ENCODE results near the gene ATP6V0A1. TPM values are rescaled to one million over a fixed set of nuclear protein-coding genes. Genes with fewer than 3 reads are reported as not detected.
"Not testable (repeated sequence)": the region's sequence is repeated elsewhere in the genome, so short reads cannot be mapped to it uniquely, and the experiment has no call there.

The ATP6V0A1 gene
- total and polyA plus RNA-seq, 4 donors: 44.4 to 203 (median 74.5) TPM

DNA sequence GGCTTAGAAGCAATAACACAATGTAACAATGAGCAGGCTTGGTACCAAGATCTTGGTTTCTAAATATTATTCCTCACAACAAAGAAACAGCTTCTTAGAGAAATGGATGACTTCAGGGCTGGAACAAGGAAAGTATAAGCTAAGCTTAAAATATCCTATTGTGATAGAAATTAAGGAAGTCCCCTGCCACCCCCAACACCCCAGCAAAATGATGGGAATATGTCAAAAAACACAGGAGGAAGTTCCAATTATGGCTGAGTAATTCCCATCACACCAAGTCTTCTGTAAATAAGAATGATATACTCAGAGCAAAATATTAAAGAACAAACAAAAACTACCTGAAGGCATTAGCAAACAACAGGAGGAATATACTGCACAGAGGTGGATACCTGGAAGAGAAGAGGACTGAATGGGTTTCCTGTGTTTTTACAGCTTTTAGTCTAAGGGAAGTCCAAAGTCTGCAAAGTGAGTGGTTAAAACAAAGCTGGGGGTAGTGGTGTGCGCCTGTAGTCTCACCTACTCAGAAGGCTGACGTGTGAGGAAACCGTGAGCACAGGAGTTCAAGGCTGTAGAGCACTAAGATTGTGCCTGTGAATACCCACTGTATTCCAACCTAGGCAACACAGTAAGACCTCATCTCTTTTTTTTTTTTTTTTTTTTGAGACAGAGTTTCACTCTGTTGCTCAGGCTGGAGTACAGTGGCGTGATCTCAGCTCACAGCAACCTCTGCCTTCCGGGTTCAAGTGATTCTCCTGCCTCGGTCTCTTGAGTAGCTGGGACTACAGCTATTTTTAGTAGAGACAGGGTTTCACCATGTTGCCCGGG lies 17.1 kb upstream of the ATP6V0A1 start:
- ATAC-seq (ENCODE audit: insufficient read depth, low FRiP score) (no peak), DNase-seq (no peak)
- Histone ChIP-seq H3K4me3 (no peak overlapping the region), H3K27ac (ENCODE audit: low read depth in 1 of 2, low read length in 1 of 2) (no peak overlapping the region), H3K9ac (ENCODE audit: insufficient read depth in 1 of 2, low read length in 2 of 2) (no peak overlapping the region), H3K9me3 (ENCODE audit: control insufficient read depth in 4 of 4, insufficient read depth in 3 of 4, low read length in 3 of 4) (no peaks in the 10 kb centered on the region), H3K27me3 (ENCODE audit: control insufficient read depth in 3 of 3, insufficient read depth in 3 of 3, low read length in 2 of 3) (no peaks in the 10 kb centered on the region), H3K4me1 (ENCODE audit: control insufficient read depth in 5 of 5, insufficient read depth in 5 of 5, low read length in 5 of 5) (no peaks in the 10 kb centered on the region), H3K36me3 (ENCODE audit: control insufficient read depth in 4 of 4, insufficient read depth in 4 of 4, low read length in 4 of 4) (no peaks in the 10 kb centered on the region)
- WGBS, 2 donors: 54 to 79% methylated on average over 7 of the region's 7 CpGs
- TF ChIP-seq, protein P1, sequence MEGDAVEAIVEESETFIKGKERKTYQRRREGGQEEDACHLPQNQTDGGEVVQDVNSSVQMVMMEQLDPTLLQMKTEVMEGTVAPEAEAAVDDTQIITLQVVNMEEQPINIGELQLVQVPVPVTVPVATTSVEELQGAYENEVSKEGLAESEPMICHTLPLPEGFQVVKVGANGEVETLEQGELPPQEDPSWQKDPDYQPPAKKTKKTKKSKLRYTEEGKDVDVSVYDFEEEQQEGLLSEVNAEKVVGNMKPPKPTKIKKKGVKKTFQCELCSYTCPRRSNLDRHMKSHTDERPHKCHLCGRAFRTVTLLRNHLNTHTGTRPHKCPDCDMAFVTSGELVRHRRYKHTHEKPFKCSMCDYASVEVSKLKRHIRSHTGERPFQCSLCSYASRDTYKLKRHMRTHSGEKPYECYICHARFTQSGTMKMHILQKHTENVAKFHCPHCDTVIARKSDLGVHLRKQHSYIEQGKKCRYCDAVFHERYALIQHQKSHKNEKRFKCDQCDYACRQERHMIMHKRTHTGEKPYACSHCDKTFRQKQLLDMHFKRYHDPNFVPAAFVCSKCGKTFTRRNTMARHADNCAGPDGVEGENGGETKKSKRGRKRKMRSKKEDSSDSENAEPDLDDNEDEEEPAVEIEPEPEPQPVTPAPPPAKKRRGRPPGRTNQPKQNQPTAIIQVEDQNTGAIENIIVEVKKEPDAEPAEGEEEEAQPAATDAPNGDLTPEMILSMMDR (IDR thresholded peaks at IDR 0.05; ENCODE audit: control extremely low read depth, extremely low read depth): no peak

DNA sequence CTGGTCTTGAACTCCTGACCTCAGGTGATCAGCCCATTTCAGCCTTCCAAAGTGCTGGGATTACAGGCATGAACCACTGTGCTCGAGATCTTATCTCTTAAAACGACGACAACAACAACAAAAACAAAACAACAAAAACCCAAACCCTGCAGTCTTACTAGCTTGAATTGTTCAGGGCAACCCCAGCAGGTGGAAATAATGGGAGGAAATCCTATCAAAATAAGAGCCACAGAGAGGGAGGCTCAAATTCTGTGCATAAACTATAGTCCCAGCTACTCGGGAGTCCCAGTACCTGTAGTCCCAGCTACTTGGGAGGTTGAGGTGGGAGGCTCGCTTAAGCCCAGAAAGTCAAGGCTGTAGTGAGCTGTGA lies 16.5 kb upstream of the ATP6V0A1 start:
- H3K9me3 ChIP-seq (ENCODE audit: control insufficient read depth in 4 of 4, insufficient read depth in 3 of 4, low read length in 3 of 4): no peaks in the 10 kb centered on the region
- ATAC-seq (ENCODE audit: insufficient read depth, low FRiP score): no peak
- DNase-seq: no peak
- H3K36me3 ChIP-seq (ENCODE audit: control insufficient read depth in 4 of 4, insufficient read depth in 4 of 4, low read length in 4 of 4): no peaks in the 10 kb centered on the region
- TF ChIP-seq, protein P1 (IDR thresholded peaks at IDR 0.05; ENCODE audit: control extremely low read depth, extremely low read depth): no peak
- no peak overlapping the region for H3K4me3 ChIP-seq
- no peaks in the 10 kb centered on the region for H3K27me3 ChIP-seq (ENCODE audit: control insufficient read depth in 3 of 3, insufficient read depth in 3 of 3, low read length in 2 of 3)
- H3K27ac ChIP-seq (ENCODE audit: low read depth in 1 of 2, low read length in 1 of 2): no peak overlapping the region
- no peak overlapping the region for H3K9ac ChIP-seq (ENCODE audit: insufficient read depth in 1 of 2, low read length in 2 of 2)
- WGBS, 2 donors: 37 to 56% methylated on average over 5 of the region's 5 CpGs
- H3K4me1 ChIP-seq (ENCODE audit: control insufficient read depth in 5 of 5, insufficient read depth in 5 of 5, low read length in 5 of 5): no peaks in the 10 kb centered on the region

DNA sequence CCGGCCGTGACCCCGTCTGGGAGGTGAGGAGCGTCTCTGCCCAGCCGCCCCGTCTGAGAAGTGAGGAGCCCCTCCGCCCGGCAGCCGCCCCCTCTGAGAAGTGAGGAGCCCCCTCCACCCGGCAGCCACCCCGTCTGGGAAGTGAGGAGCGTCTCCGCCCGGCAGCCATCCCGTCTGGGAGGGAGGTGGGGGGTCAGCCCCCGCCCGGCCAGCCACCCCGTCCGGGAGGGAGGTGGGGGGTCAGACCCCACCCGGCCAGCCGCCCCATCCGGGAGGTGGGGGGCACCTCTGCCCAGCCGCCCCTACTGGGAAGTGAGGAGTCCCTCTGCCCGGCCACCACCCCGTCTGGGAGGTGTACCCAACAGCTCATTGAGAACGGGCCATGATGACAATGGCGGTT lies 9.5 kb upstream of the ATP6V0A1 start:
- not testable (repeated sequence) for H3K9ac ChIP-seq (ENCODE audit: insufficient read depth in 1 of 2, low read length in 2 of 2); H3K4me1 ChIP-seq (ENCODE audit: control insufficient read depth in 5 of 5, insufficient read depth in 5 of 5, low read length in 5 of 5); H3K27me3 ChIP-seq (ENCODE audit: control insufficient read depth in 3 of 3, insufficient read depth in 3 of 3, low read length in 2 of 3); DNase-seq; ATAC-seq (ENCODE audit: insufficient read depth, low FRiP score); H3K9me3 ChIP-seq (ENCODE audit: control insufficient read depth in 4 of 4, insufficient read depth in 3 of 4, low read length in 3 of 4); H3K36me3 ChIP-seq (ENCODE audit: control insufficient read depth in 4 of 4, insufficient read depth in 4 of 4, low read length in 4 of 4); H3K27ac ChIP-seq (ENCODE audit: low read depth in 1 of 2, low read length in 1 of 2); H3K4me3 ChIP-seq
- WGBS, 2 donors: 97 to 98% methylated on average over 22 to 24 of the region's 27 CpGs

DNA sequence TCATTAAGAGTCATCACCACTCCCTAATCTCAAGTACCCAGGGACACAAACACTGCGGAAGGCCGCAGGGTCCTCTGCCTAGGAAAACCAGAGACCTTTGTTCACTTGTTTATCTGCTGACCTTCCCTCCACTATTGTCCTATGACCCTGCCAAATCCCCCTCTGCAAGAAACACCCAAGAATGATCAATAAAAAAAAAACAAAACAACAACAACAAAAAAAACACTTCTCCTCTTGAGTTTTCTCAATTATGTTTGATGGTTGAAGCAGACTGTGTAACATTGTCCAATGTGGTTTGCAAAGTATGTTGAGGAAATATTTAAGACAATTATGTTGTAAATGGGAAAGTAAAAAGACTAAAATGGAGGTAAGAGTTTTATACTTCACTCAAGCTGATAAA lies 8.8 kb upstream of the ATP6V0A1 start:
- H3K4me3 ChIP-seq; H3K27ac ChIP-seq (ENCODE audit: low read depth in 1 of 2, low read length in 1 of 2); H3K36me3 ChIP-seq (ENCODE audit: control insufficient read depth in 4 of 4, insufficient read depth in 4 of 4, low read length in 4 of 4); H3K27me3 ChIP-seq (ENCODE audit: control insufficient read depth in 3 of 3, insufficient read depth in 3 of 3, low read length in 2 of 3); H3K9ac ChIP-seq (ENCODE audit: insufficient read depth in 1 of 2, low read length in 2 of 2); ATAC-seq (ENCODE audit: insufficient read depth, low FRiP score); H3K9me3 ChIP-seq (ENCODE audit: control insufficient read depth in 4 of 4, insufficient read depth in 3 of 4, low read length in 3 of 4); H3K4me1 ChIP-seq (ENCODE audit: control insufficient read depth in 5 of 5, insufficient read depth in 5 of 5, low read length in 5 of 5); DNase-seq: not testable (repeated sequence)
- no CpG with 5 or more reads among the region's 2 CpGs for WGBS, 2 donors

DNA sequence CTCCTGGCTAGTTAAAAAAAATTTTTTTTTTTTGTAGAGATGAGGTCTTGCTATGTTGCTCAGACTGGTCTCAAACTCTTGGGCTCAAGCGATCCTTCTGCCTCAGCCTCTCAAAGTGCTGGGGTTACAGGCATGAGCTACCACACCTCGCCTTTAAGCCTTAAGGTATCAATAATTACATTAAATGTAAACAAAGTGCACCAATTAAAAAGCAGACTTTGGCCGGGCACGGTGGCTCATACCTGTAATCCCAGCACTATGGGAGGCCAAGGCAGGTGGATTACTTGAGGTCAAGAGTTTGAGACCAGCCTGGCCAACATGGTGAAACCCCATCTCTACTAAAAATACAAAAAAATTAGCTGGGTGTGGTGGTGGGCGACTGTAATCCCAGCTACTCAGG lies 7.4 kb upstream of the ATP6V0A1 start:
- ATAC-seq (ENCODE audit: insufficient read depth, low FRiP score): not testable (repeated sequence)

More for the DNA sequence above, 7.4 kb upstream of the ATP6V0A1 start:
- 94 to 96% methylated on average over 5 of the region's 5 CpGs for WGBS, 2 donors
- H3K27me3 ChIP-seq (ENCODE audit: control insufficient read depth in 3 of 3, insufficient read depth in 3 of 3, low read length in 2 of 3); H3K27ac ChIP-seq (ENCODE audit: low read depth in 1 of 2, low read length in 1 of 2); DNase-seq; H3K9me3 ChIP-seq (ENCODE audit: control insufficient read depth in 4 of 4, insufficient read depth in 3 of 4, low read length in 3 of 4); H3K9ac ChIP-seq (ENCODE audit: insufficient read depth in 1 of 2, low read length in 2 of 2); H3K4me1 ChIP-seq (ENCODE audit: control insufficient read depth in 5 of 5, insufficient read depth in 5 of 5, low read length in 5 of 5); H3K4me3 ChIP-seq; H3K36me3 ChIP-seq (ENCODE audit: control insufficient read depth in 4 of 4, insufficient read depth in 4 of 4, low read length in 4 of 4): not testable (repeated sequence)
